ENCODE data around the gene INTS11.

- TF ChIP-seq JUND (IDR thresholded peaks at IDR 0.05) (no peak), CTCF (IDR thresholded peaks at IDR 0.05; ENCODE audit: low read depth, low read length, missing input control) (no peak), REST (IDR thresholded peaks at IDR 0.05) (no peak), MAX (IDR thresholded peaks at IDR 0.05) (no peak), ZBTB33 (IDR thresholded peaks at IDR 0.05) (no peak)
Observed at GRCh38 chr1:1310476-1311053, 13.9 kb downstream of the INTS11 start.

All from liver (tissue), 3 donors.